Activated naive CD4-positive, alpha-beta T cell treated with anti-CD3 and anti-CD28 coated beads, Interleukin-2, amount 50 U/mL, for 24 hours (primary cell): ENCODE results near the gene TIMELESS.
A peak's percentile ranks its signal among the peaks of the same experiment; 100 is the strongest.
"Not testable (repeated sequence)": the region's sequence is repeated elsewhere in the genome, so short reads cannot be mapped to it uniquely, and the experiment has no call there.

ENCODE experiments used
- H3K27ac Mint-ChIP-seq: one replicate; pipeline ENCODE4 v1.8.0; 2021; ENCODE audit warnings: mild to moderate bottlenecking, mixed read lengths
- H3K27me3 Mint-ChIP-seq: one replicate; pipeline ENCODE4 v1.8.0; 2021; ENCODE audit warnings: mixed read lengths
- H3K36me3 Mint-ChIP-seq: one replicate; pipeline ENCODE4 v1.8.0; 2021; ENCODE audit warnings: mixed read lengths
- H3K4me1 Mint-ChIP-seq: one replicate; pipeline ENCODE4 v1.8.0; 2021; ENCODE audit warnings: mixed read lengths
- H3K4me3 Mint-ChIP-seq: one replicate; pipeline ENCODE4 v1.8.0; 2021; ENCODE audit warnings: mild to moderate bottlenecking, mixed read lengths
- H3K9me3 Mint-ChIP-seq: one replicate; pipeline ENCODE4 v1.8.0; 2021; ENCODE audit warnings: mixed read lengths

The TIMELESS gene

GRCh38 chr12:56477521-56478225 is 28.4 kb upstream of the TIMELESS start:
- H3K27me3 Mint-ChIP-seq = no peaks in the 10 kb centered on the region
- H3K4me1 Mint-ChIP-seq = peaks cover 19% of the 10 kb centered on the region
- H3K27ac Mint-ChIP-seq = no peak overlapping the region
- no peaks in the 10 kb centered on the region for H3K9me3 Mint-ChIP-seq
- peaks cover 2% of the 10 kb centered on the region for H3K36me3 Mint-ChIP-seq
- no peak overlapping the region for H3K4me3 Mint-ChIP-seq

GRCh38 chr12:56476972-56477432 is 27.8 kb upstream of the TIMELESS start:
- peaks cover 21% of the 10 kb centered on the region for H3K4me1 Mint-ChIP-seq
- H3K36me3 Mint-ChIP-seq = peaks cover 2% of the 10 kb centered on the region
- no peak overlapping the region for H3K4me3 Mint-ChIP-seq
- H3K9me3 Mint-ChIP-seq = no peaks in the 10 kb centered on the region
- H3K27me3 Mint-ChIP-seq = no peaks in the 10 kb centered on the region
- H3K27ac Mint-ChIP-seq = no peak overlapping the region

GRCh38 chr12:56476143-56476542 is 26.9 kb upstream of the TIMELESS start:
- H3K27ac Mint-ChIP-seq = no peak overlapping the region
- no peaks in the 10 kb centered on the region for H3K27me3 Mint-ChIP-seq
- H3K9me3 Mint-ChIP-seq = no peaks in the 10 kb centered on the region
- peaks cover 5% of the 10 kb centered on the region for H3K36me3 Mint-ChIP-seq
- H3K4me1 Mint-ChIP-seq = peaks cover 28% of the 10 kb centered on the region
- no peak overlapping the region for H3K4me3 Mint-ChIP-seq

- Mint-ChIP-seq H3K36me3 (peaks cover 11% of the 10 kb centered on the region), H3K9me3 (no peaks in the 10 kb centered on the region), H3K27me3 (no peaks in the 10 kb centered on the region), H3K27ac (no peak overlapping the region), H3K4me1 (peaks cover 34% of the 10 kb centered on the region), H3K4me3 (no peak overlapping the region)
Observed at GRCh38 chr12:56474389-56474788, 25.2 kb upstream of the TIMELESS start.

- Mint-ChIP-seq H3K9me3 (no peaks in the 10 kb centered on the region), H3K27ac (peak overlapping the region; percentile 99), H3K4me1 (peaks cover 35% of the 10 kb centered on the region), H3K36me3 (peaks cover 11% of the 10 kb centered on the region), H3K4me3 (peak overlapping the region; percentile 98), H3K27me3 (no peaks in the 10 kb centered on the region)
Observed at GRCh38 chr12:56469007-56469930, 20.0 kb upstream of the TIMELESS start.

GRCh38 chr12:56468216-56469006 is 19.2 kb upstream of the TIMELESS start, which contains the start of gene SPRYD4:
Gene SPRYD4 (plus strand): TSS chr12:56468578. CDS start chr12:56468592, 14 bp downstream.
- no peaks in the 10 kb centered on the region for H3K9me3 Mint-ChIP-seq
- H3K27me3 Mint-ChIP-seq = no peaks in the 10 kb centered on the region
- H3K27ac Mint-ChIP-seq = peak within 1 kb of the TSS; percentile 99
- peak within 1 kb of the TSS; percentile 98 for H3K4me3 Mint-ChIP-seq
- peaks cover 30% of the 10 kb centered on the region for H3K4me1 Mint-ChIP-seq
- peaks cover 8% of the 10 kb centered on the region for H3K36me3 Mint-ChIP-seq

GRCh38 chr12:56462565-56462964 is 13.3 kb upstream of the TIMELESS start:
- Mint-ChIP-seq H3K4me3 (no peak overlapping the region), H3K9me3 (no peaks in the 10 kb centered on the region), H3K36me3 (no peaks in the 10 kb centered on the region), H3K4me1 (peaks cover 4% of the 10 kb centered on the region), H3K27me3 (no peaks in the 10 kb centered on the region), H3K27ac (no peak overlapping the region)

- H3K36me3 Mint-ChIP-seq = no peaks in the 10 kb centered on the region
- no peak overlapping the region for H3K27ac Mint-ChIP-seq
- no peaks in the 10 kb centered on the region for H3K27me3 Mint-ChIP-seq
- no peaks in the 10 kb centered on the region for H3K4me1 Mint-ChIP-seq
- no peak overlapping the region for H3K4me3 Mint-ChIP-seq
- H3K9me3 Mint-ChIP-seq = no peaks in the 10 kb centered on the region
Observed at GRCh38 chr12:56461235-56462159, 12.3 kb upstream of the TIMELESS start.

- no peaks in the 10 kb centered on the region for H3K4me1 Mint-ChIP-seq
- no peak overlapping the region for H3K4me3 Mint-ChIP-seq
- no peaks in the 10 kb centered on the region for H3K36me3 Mint-ChIP-seq
- H3K9me3 Mint-ChIP-seq = no peaks in the 10 kb centered on the region
- H3K27me3 Mint-ChIP-seq = no peaks in the 10 kb centered on the region
- H3K27ac Mint-ChIP-seq = no peak overlapping the region
Observed at GRCh38 chr12:56457817-56458216, 8.6 kb upstream of the TIMELESS start.

- no peaks in the 10 kb centered on the region for H3K9me3 Mint-ChIP-seq
- peaks cover 9% of the 10 kb centered on the region for H3K4me1 Mint-ChIP-seq
- no peak within 1 kb of the TSS for H3K4me3 Mint-ChIP-seq
- no peak within 1 kb of the TSS for H3K27ac Mint-ChIP-seq
- H3K27me3 Mint-ChIP-seq = no peaks in the 10 kb centered on the region
- H3K36me3 Mint-ChIP-seq = no peaks in the 10 kb centered on the region
Observed at GRCh38 chr12:56454557-56454956, 5.3 kb upstream of the TIMELESS start, which contains the start of gene MIP. Gene MIP (minus strand): TSS chr12:56454657. CDS start chr12:56454613, 44 bp downstream.

GRCh38 chr12:56451147-56451546 is 1.9 kb upstream of the TIMELESS start:
- H3K9me3 Mint-ChIP-seq = no peaks in the 10 kb centered on the region
- no peak overlapping the region for H3K27ac Mint-ChIP-seq
- H3K4me1 Mint-ChIP-seq = peaks cover 19% of the 10 kb centered on the region
- no peaks in the 10 kb centered on the region for H3K27me3 Mint-ChIP-seq
- H3K4me3 Mint-ChIP-seq = no peak overlapping the region
- H3K36me3 Mint-ChIP-seq = no peaks in the 10 kb centered on the region

GRCh38 chr12:56450241-56450640 is 1.0 kb upstream of the TIMELESS start:
- H3K9me3 Mint-ChIP-seq = no peaks in the 10 kb centered on the region
- no peaks in the 10 kb centered on the region for H3K27me3 Mint-ChIP-seq
- no peak overlapping the region for H3K27ac Mint-ChIP-seq
- peaks cover 19% of the 10 kb centered on the region for H3K4me1 Mint-ChIP-seq
- peak overlapping the region; percentile 94 for H3K4me3 Mint-ChIP-seq
- H3K36me3 Mint-ChIP-seq = no peaks in the 10 kb centered on the region

- peaks cover 19% of the 10 kb centered on the region for H3K4me1 Mint-ChIP-seq
Observed at GRCh38 chr12:56449622-56449984, 377 bp upstream of the TIMELESS start.

GRCh38 chr12:56443208-56443607 is 6.0 kb downstream of the TIMELESS start:
- H3K27me3 Mint-ChIP-seq, H3K36me3 Mint-ChIP-seq: not testable (repeated sequence)

More at GRCh38 chr12:56449622-56449984, 377 bp upstream of the TIMELESS start:
- H3K36me3 Mint-ChIP-seq = no peaks in the 10 kb centered on the region
- H3K27me3 Mint-ChIP-seq = no peaks in the 10 kb centered on the region
- peak overlapping the region; percentile 94 for H3K27ac Mint-ChIP-seq
- H3K4me3 Mint-ChIP-seq = peak overlapping the region; percentile 94
- no peaks in the 10 kb centered on the region for H3K9me3 Mint-ChIP-seq

More at GRCh38 chr12:56443208-56443607, 6.0 kb downstream of the TIMELESS start:
- not testable (repeated sequence) for H3K27ac Mint-ChIP-seq, H3K4me3 Mint-ChIP-seq, H3K9me3 Mint-ChIP-seq, H3K4me1 Mint-ChIP-seq
